ENCODE results near the gene CBLIF. TPM values are rescaled to one million over a fixed set of nuclear protein-coding genes. Genes with fewer than 3 reads are reported as not detected.
A peak's percentile ranks its signal among the peaks of the same experiment; 100 is the strongest.
"Not testable (repeated sequence)": the region's sequence is repeated elsewhere in the genome, so short reads cannot be mapped to it uniquely, and the experiment has no call there.

CBLIF gene
- not detected for polyA plus RNA-seq (2013, experiment 1 of 2)
- not detected for polyA plus RNA-seq (2013, experiment 2 of 2)

DNA sequence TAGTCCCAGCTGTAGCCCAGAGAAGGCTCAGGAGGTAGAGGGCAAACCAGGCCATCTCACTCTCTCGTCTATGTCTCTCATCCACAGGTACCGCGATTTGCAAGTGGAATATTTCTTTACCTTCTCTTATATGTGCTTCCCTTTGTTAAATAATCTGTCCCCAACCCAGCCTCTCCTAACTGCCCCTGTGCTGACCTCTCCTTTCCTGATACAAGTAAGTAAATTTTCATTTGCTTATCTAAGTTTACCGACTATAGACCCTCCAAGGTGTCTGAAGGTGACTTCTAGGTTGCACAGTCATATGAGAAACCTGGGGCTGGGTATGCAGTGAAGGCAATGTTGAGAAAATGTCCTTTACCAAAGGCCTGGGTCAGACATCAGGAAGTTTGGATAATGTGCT, at the start of gene CBLIF:
CBLIF (minus strand) TSS at position 101 of the 400 bp plus-strand sequence; CDS start at position 55, 46 bp downstream.
- Histone ChIP-seq H2BK5ac (ENCODE audit: low read length) (no peak within 1 kb of the TSS), H3K9me3 (replicated peaks in 1 of 2; ENCODE audit: control insufficient read depth in 2 of 2, insufficient read depth in 1 of 2, low read depth in 1 of 2, low read length in 2 of 2) (peaks cover 0 to 1% of the 10 kb centered on the region in 2 donors), H2BK15ac (ENCODE audit: low read length) (no peak within 1 kb of the TSS), H3K79me1 (ENCODE audit: low read depth, low read length) (no peaks in the 10 kb centered on the region), H3K18ac (ENCODE audit: low read length) (no peak within 1 kb of the TSS), H4K91ac (ENCODE audit: low read depth, low read length, poor library complexity) (no peak within 1 kb of the TSS), H3K14ac (ENCODE audit: low read length) (no peak within 1 kb of the TSS), H3K4me2 (ENCODE audit: insufficient read depth, low read length, poor library complexity, severe bottlenecking) (no peak within 1 kb of the TSS), H4K8ac (ENCODE audit: low read depth, low read length) (no peak within 1 kb of the TSS), H2AFZ (ENCODE audit: low read length) (no peak within 1 kb of the TSS), H2BK120ac (ENCODE audit: low read depth, low read length) (no peak within 1 kb of the TSS), H3K4me1 (ENCODE audit: control insufficient read depth in 2 of 2, insufficient read depth in 1 of 2, low read depth in 1 of 2, low read length in 2 of 2) (no peaks in the 10 kb centered on the region), H3K36me3 (replicated peaks in 1 of 2; ENCODE audit: control insufficient read depth in 2 of 2, insufficient read depth in 2 of 2, low read length in 2 of 2) (no peaks in the 10 kb centered on the region), H3K9ac (ENCODE audit: low read depth, low read length, poor library complexity) (no peak within 1 kb of the TSS), H3K23ac (ENCODE audit: low read depth, low read length, poor library complexity) (no peak within 1 kb of the TSS), H3K4ac (ENCODE audit: low read length) (no peak within 1 kb of the TSS), H3K27me3 (ENCODE audit: control insufficient read depth in 3 of 3, insufficient read depth in 3 of 3, low read depth in 1 of 3, low read length in 3 of 3) (no peaks in the 10 kb centered on the region), H2BK12ac (ENCODE audit: low read length) (no peak within 1 kb of the TSS), H3K4me3 (ENCODE audit: low read length in 2 of 2) (no peak within 1 kb of the TSS), H3K27ac (replicated peaks; ENCODE audit: low read length) (no peak within 1 kb of the TSS), H2AK5ac (ENCODE audit: low read depth, low read length) (no peak within 1 kb of the TSS)
- DNase-seq (ENCODE audit: low spot score): no peak
- WGBS, 2 donors (ENCODE audit: extremely low coverage in 2 of 2, insufficient read length in 2 of 2, insufficient replicate concordance in 1 of 2): no CpG with 5 or more reads among the region's 4 CpGs

- Histone ChIP-seq H3K27ac (replicated peaks; ENCODE audit: low read length) (no peak overlapping the region), H3K9ac (ENCODE audit: low read depth, low read length, poor library complexity) (no peak overlapping the region), H4K91ac (ENCODE audit: low read depth, low read length, poor library complexity) (no peak overlapping the region), H3K4ac (ENCODE audit: low read length) (no peak overlapping the region), H2BK5ac (ENCODE audit: low read length) (no peak overlapping the region), H3K27me3 (ENCODE audit: control insufficient read depth in 3 of 3, insufficient read depth in 3 of 3, low read depth in 1 of 3, low read length in 3 of 3) (no peaks in the 10 kb centered on the region), H2BK120ac (ENCODE audit: low read depth, low read length) (no peak overlapping the region), H4K8ac (ENCODE audit: low read depth, low read length) (no peak overlapping the region), H3K23ac (ENCODE audit: low read depth, low read length, poor library complexity) (no peak overlapping the region), H3K4me1 (ENCODE audit: control insufficient read depth in 2 of 2, insufficient read depth in 1 of 2, low read depth in 1 of 2, low read length in 2 of 2) (peaks cover 0 to 7% of the 10 kb centered on the region in 2 donors), H3K14ac (ENCODE audit: low read length) (no peak overlapping the region), H3K79me1 (ENCODE audit: low read depth, low read length) (no peaks in the 10 kb centered on the region), H3K18ac (ENCODE audit: low read length) (no peak overlapping the region), H3K4me2 (ENCODE audit: insufficient read depth, low read length, poor library complexity, severe bottlenecking) (no peak overlapping the region), H2AK5ac (ENCODE audit: low read depth, low read length) (no peak overlapping the region), H3K4me3 (ENCODE audit: low read length in 2 of 2) (no peak overlapping the region), H2BK15ac (ENCODE audit: low read length) (no peak overlapping the region), H2BK12ac (ENCODE audit: low read length) (no peak overlapping the region), H3K9me3 (replicated peaks in 1 of 2; ENCODE audit: control insufficient read depth in 2 of 2, insufficient read depth in 1 of 2, low read depth in 1 of 2, low read length in 2 of 2) (peaks cover 0 to 2% of the 10 kb centered on the region in 2 donors), H2AFZ (ENCODE audit: low read length) (no peak overlapping the region), H3K36me3 (replicated peaks in 1 of 2; ENCODE audit: control insufficient read depth in 2 of 2, insufficient read depth in 2 of 2, low read length in 2 of 2) (no peaks in the 10 kb centered on the region)
- no CpG with 5 or more reads among the region's 1 CpG for WGBS, 2 donors (ENCODE audit: extremely low coverage in 2 of 2, insufficient read length in 2 of 2, insufficient replicate concordance in 1 of 2)
- DNase-seq (ENCODE audit: low spot score): no peak
Observed at GRCh38 chr11:59894616-59895015, 49.3 kb upstream of the CBLIF start.

GRCh38 chr11:59891781-59892181, 46.5 kb upstream of the CBLIF start:
- no peak overlapping the region for H3K4me3 ChIP-seq (ENCODE audit: low read length in 2 of 2)
- WGBS, 2 donors (ENCODE audit: extremely low coverage in 2 of 2, insufficient read length in 2 of 2, insufficient replicate concordance in 1 of 2): no CpG with 5 or more reads among the region's 4 CpGs

DNA sequence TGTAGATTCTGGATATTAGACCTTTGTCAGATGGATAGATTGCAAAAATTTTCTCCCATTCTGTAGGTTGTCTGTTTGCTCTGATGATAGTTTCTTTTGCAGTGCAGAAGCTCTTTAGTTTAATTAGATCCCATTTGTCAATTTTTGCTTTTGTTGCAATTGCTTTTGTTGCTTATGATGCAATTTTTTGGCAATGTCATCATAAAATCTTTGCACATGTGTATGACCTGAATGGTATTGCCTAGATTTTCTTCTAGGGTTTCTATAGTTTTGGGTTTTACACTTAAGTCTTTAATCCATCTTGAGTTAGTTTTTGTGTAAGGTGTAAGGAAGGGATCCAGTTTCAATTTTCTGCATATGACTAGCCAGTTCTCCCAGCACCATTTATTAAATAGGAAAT, 41.9 kb upstream of the CBLIF start:
- H3K79me1 ChIP-seq (ENCODE audit: low read depth, low read length); H3K4ac ChIP-seq (ENCODE audit: low read length); H3K27ac ChIP-seq (replicated peaks; ENCODE audit: low read length); H2AFZ ChIP-seq (ENCODE audit: low read length); H3K27me3 ChIP-seq (ENCODE audit: control insufficient read depth in 3 of 3, insufficient read depth in 3 of 3, low read depth in 1 of 3, low read length in 3 of 3); H3K9ac ChIP-seq (ENCODE audit: low read depth, low read length, poor library complexity); H3K9me3 ChIP-seq (replicated peaks in 1 of 2; ENCODE audit: control insufficient read depth in 2 of 2, insufficient read depth in 1 of 2, low read depth in 1 of 2, low read length in 2 of 2); H4K8ac ChIP-seq (ENCODE audit: low read depth, low read length); H3K4me2 ChIP-seq (ENCODE audit: insufficient read depth, low read length, poor library complexity, severe bottlenecking); DNase-seq (ENCODE audit: low spot score); H3K4me1 ChIP-seq (ENCODE audit: control insufficient read depth in 2 of 2, insufficient read depth in 1 of 2, low read depth in 1 of 2, low read length in 2 of 2); H2BK12ac ChIP-seq (ENCODE audit: low read length); H3K23ac ChIP-seq (ENCODE audit: low read depth, low read length, poor library complexity); H3K4me3 ChIP-seq (ENCODE audit: low read length in 2 of 2); H3K14ac ChIP-seq (ENCODE audit: low read length); H2AK5ac ChIP-seq (ENCODE audit: low read depth, low read length); H2BK120ac ChIP-seq (ENCODE audit: low read depth, low read length); H2BK15ac ChIP-seq (ENCODE audit: low read length); H3K18ac ChIP-seq (ENCODE audit: low read length); H2BK5ac ChIP-seq (ENCODE audit: low read length); H3K36me3 ChIP-seq (replicated peaks in 1 of 2; ENCODE audit: control insufficient read depth in 2 of 2, insufficient read depth in 2 of 2, low read length in 2 of 2); H4K91ac ChIP-seq (ENCODE audit: low read depth, low read length, poor library complexity): not testable (repeated sequence)

More at GRCh38 chr11:59891781-59892181, 46.5 kb upstream of the CBLIF start:
- H3K14ac ChIP-seq (ENCODE audit: low read length): no peak overlapping the region
- H3K79me1 ChIP-seq (ENCODE audit: low read depth, low read length): no peaks in the 10 kb centered on the region
- peak overlapping the region; percentile 5 for H3K23ac ChIP-seq (ENCODE audit: low read depth, low read length, poor library complexity)
- no peak overlapping the region for H2BK120ac ChIP-seq (ENCODE audit: low read depth, low read length)
- H2BK12ac ChIP-seq (ENCODE audit: low read length): no peak overlapping the region
- no peak overlapping the region for H3K4me2 ChIP-seq (ENCODE audit: insufficient read depth, low read length, poor library complexity, severe bottlenecking)
- H2BK15ac ChIP-seq (ENCODE audit: low read length): no peak overlapping the region
- no peak overlapping the region for H2BK5ac ChIP-seq (ENCODE audit: low read length)
- H3K9ac ChIP-seq (ENCODE audit: low read depth, low read length, poor library complexity): peak overlapping the region; percentile 45
- no peak overlapping the region for H3K4ac ChIP-seq (ENCODE audit: low read length)
- H3K27ac ChIP-seq (replicated peaks; ENCODE audit: low read length): no peak overlapping the region
- H3K36me3 ChIP-seq (replicated peaks in 1 of 2; ENCODE audit: control insufficient read depth in 2 of 2, insufficient read depth in 2 of 2, low read length in 2 of 2): no peaks in the 10 kb centered on the region
- H3K9me3 ChIP-seq (replicated peaks in 1 of 2; ENCODE audit: control insufficient read depth in 2 of 2, insufficient read depth in 1 of 2, low read depth in 1 of 2, low read length in 2 of 2): peaks cover 0 to 2% of the 10 kb centered on the region in 2 donors
- H4K91ac ChIP-seq (ENCODE audit: low read depth, low read length, poor library complexity): no peak overlapping the region
- peaks cover 0 to 7% of the 10 kb centered on the region in 2 donors for H3K4me1 ChIP-seq (ENCODE audit: control insufficient read depth in 2 of 2, insufficient read depth in 1 of 2, low read depth in 1 of 2, low read length in 2 of 2)
- no peak overlapping the region for H4K8ac ChIP-seq (ENCODE audit: low read depth, low read length)
- H2AK5ac ChIP-seq (ENCODE audit: low read depth, low read length): no peak overlapping the region
- DNase-seq (ENCODE audit: low spot score): peak; percentile 15
- peak overlapping the region; percentile 88 for H3K18ac ChIP-seq (ENCODE audit: low read length)
- H3K27me3 ChIP-seq (ENCODE audit: control insufficient read depth in 3 of 3, insufficient read depth in 3 of 3, low read depth in 1 of 3, low read length in 3 of 3): no peaks in the 10 kb centered on the region
- peak overlapping the region; percentile 9 for H2AFZ ChIP-seq (ENCODE audit: low read length)

All from neuronal stem cell (in vitro differentiated cells).